Endothelial cell of umbilical vein (primary cell): ENCODE measurements around the gene TTLL5.

Experiments used
- EZH2 ChIP-seq: IDR thresholded peaks from 2 replicates; pipeline ENCODE4 v1.6.1; 2012; ENCODE audit warnings: borderline replicate concordance, low read depth, mild to moderate bottlenecking, moderate library complexity, low read length, inconsistent platforms; ENCODE audit not compliant: severe bottlenecking
- GATA2 ChIP-seq: IDR thresholded peaks from 2 replicates; pipeline ENCODE4 v1.7.0; 2011; ENCODE audit warnings: low read depth, mild to moderate bottlenecking, moderate library complexity, mixed read lengths, low read length; ENCODE audit not compliant: insufficient read length, insufficient read depth
- POLR2A ChIP-seq: IDR thresholded peaks from 2 replicates; pipeline ENCODE4 v1.6.1; 2012; ENCODE audit warnings: low read depth, mild to moderate bottlenecking, control low read depth, low read length
- POLR2AphosphoS5 ChIP-seq: IDR thresholded peaks from 2 replicates; pipeline ENCODE4 v1.6.1; 2012; ENCODE audit warnings: low read depth, mild to moderate bottlenecking, control low read depth, low read length, moderate library complexity; ENCODE audit not compliant: insufficient read depth
- TF ChIP-seq, protein P1 (sequence below), 2 donors: IDR thresholded peaks; 1 replicate in 1 of 2; 2 replicates in 1 of 2; pipeline ENCODE4 v1.5.1; 2011; ENCODE audit warnings: low read length in 2 of 2, mild to moderate bottlenecking in 2 of 2, moderate library complexity in 2 of 2, control low read depth in 1 of 2, inconsistent platforms in 1 of 2, low read depth in 1 of 2; ENCODE audit not compliant: insufficient read depth in 1 of 2; ENCODE audit errors: extremely low read depth in 1 of 2
- TF ChIP-seq, protein P2 (sequence below): IDR thresholded peaks from 2 replicates; pipeline ENCODE4 v1.6.1; 2011; ENCODE audit not compliant: insufficient read depth, insufficient read length

DNA sequence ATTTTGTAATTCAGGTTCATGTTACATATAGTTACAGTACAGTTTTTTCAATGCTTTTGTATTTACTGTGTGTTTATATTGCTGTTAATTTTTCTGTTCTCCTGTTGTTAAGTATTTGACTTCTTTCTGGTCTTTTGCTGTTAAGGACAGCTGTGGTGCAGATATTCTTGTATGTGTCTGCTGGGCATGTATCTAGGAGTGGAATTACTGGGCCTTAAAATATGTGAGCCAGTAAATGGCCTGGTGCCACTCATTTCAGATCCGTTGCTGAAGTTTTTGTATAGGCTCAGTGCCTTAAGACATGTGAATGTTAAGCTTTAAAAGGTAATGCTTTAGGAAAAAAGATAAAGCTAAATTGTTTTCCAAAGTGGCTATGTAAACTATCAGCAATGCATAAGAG, 87.3 kb downstream of the TTLL5 start:
- TF ChIP-seq POLR2AphosphoS5 (no peak), GATA2 (no peak), POLR2A (no peak), EZH2 (no peak)
- TF ChIP-seq, protein P1, sequence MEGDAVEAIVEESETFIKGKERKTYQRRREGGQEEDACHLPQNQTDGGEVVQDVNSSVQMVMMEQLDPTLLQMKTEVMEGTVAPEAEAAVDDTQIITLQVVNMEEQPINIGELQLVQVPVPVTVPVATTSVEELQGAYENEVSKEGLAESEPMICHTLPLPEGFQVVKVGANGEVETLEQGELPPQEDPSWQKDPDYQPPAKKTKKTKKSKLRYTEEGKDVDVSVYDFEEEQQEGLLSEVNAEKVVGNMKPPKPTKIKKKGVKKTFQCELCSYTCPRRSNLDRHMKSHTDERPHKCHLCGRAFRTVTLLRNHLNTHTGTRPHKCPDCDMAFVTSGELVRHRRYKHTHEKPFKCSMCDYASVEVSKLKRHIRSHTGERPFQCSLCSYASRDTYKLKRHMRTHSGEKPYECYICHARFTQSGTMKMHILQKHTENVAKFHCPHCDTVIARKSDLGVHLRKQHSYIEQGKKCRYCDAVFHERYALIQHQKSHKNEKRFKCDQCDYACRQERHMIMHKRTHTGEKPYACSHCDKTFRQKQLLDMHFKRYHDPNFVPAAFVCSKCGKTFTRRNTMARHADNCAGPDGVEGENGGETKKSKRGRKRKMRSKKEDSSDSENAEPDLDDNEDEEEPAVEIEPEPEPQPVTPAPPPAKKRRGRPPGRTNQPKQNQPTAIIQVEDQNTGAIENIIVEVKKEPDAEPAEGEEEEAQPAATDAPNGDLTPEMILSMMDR (IDR thresholded peaks at IDR 0.05; ENCODE audit: extremely low read depth in 1 of 2, insufficient read depth in 1 of 2, low read depth in 1 of 2, low read length in 2 of 2), result no peak
- TF ChIP-seq, protein P2, sequence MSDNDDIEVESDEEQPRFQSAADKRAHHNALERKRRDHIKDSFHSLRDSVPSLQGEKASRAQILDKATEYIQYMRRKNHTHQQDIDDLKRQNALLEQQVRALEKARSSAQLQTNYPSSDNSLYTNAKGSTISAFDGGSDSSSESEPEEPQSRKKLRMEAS, result no peak
